DOHH2 (cell line): Measurements from ENCODE around the gene MRPL54.

Experiments
- CTCF ChIP-seq: fragments of 200-600 bp; sonication (generic); IDR thresholded peaks from one replicate; pipeline ENCODE4 v1.5.1; 2014; ENCODE audit warnings: antibody characterized with exemption, mild to moderate bottlenecking, low read depth, low read length; ENCODE audit not compliant: poor library complexity, severe bottlenecking
- EZH2phosphoT487 ChIP-seq: fragments of 200-600 bp; sonication (generic); IDR thresholded peaks from 2 replicates; pipeline ENCODE4 v1.6.1; 2017; ENCODE audit warnings: borderline replicate concordance, mild to moderate bottlenecking, antibody characterized with exemption, low read length, moderate library complexity, mixed read lengths

- TF ChIP-seq CTCF, result no peak
- no peak for TF ChIP-seq EZH2phosphoT487
Observed at GRCh38 chr19:3723883-3724282, 38.6 kb upstream of the MRPL54 start.
